AG09319 (cell line): ENCODE measurements around the gene PAXX.

Experiments used
- DNase-seq: peaks from one replicate; pipeline ENCODE4 v3.0.0-alpha.2; 2010; ENCODE audit warnings: low read depth; ENCODE audit errors: extremely low read depth
- TF ChIP-seq, protein P1 (sequence below): IDR thresholded peaks from 2 replicates; pipeline ENCODE4 v1.5.1; 2011; ENCODE audit warnings: low read depth, mild to moderate bottlenecking, inconsistent platforms, low read length, moderate library complexity

Gene PAXX

DNA sequence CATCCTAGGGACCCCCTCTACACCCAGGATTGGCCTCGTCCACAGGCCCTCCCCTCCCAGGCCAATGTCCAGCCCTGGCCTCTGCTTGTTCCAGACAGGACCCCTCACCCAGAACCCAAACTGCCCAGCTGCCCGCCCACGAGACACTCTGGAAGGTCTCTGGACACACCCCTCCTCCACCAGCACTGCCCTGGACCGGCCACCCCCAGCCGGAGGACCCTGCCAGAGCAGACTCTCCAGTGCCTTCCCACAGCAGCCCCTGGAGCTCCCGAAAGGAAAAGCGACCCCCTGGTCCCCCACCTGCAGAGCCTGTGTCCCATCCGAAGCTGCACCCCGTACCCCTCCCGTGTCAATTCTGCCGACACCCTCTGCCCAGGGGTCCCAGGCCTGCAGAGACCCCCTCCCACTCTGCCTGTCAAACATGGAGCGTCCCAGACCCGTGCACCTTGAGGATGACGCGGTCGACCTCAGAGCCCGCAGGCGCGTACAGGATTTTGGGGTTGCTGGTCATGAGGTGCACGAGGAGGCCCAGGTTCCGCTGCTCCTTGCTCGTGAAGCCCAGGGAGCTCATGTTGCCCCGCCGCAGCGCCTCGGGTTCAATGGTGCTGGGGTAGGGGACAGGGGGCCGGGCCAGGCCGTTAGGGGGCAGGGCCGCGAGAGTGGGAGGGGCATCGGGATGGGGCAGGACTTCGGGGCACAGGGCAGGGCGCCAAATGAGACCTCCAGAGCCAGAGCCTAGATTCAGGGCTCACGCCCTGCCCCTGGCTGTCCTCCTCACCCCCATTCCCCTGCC, 27.9 kb downstream of the PAXX start:
- DNase-seq, result no peak
- TF ChIP-seq, protein P1, sequence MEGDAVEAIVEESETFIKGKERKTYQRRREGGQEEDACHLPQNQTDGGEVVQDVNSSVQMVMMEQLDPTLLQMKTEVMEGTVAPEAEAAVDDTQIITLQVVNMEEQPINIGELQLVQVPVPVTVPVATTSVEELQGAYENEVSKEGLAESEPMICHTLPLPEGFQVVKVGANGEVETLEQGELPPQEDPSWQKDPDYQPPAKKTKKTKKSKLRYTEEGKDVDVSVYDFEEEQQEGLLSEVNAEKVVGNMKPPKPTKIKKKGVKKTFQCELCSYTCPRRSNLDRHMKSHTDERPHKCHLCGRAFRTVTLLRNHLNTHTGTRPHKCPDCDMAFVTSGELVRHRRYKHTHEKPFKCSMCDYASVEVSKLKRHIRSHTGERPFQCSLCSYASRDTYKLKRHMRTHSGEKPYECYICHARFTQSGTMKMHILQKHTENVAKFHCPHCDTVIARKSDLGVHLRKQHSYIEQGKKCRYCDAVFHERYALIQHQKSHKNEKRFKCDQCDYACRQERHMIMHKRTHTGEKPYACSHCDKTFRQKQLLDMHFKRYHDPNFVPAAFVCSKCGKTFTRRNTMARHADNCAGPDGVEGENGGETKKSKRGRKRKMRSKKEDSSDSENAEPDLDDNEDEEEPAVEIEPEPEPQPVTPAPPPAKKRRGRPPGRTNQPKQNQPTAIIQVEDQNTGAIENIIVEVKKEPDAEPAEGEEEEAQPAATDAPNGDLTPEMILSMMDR, result no peak

DNA sequence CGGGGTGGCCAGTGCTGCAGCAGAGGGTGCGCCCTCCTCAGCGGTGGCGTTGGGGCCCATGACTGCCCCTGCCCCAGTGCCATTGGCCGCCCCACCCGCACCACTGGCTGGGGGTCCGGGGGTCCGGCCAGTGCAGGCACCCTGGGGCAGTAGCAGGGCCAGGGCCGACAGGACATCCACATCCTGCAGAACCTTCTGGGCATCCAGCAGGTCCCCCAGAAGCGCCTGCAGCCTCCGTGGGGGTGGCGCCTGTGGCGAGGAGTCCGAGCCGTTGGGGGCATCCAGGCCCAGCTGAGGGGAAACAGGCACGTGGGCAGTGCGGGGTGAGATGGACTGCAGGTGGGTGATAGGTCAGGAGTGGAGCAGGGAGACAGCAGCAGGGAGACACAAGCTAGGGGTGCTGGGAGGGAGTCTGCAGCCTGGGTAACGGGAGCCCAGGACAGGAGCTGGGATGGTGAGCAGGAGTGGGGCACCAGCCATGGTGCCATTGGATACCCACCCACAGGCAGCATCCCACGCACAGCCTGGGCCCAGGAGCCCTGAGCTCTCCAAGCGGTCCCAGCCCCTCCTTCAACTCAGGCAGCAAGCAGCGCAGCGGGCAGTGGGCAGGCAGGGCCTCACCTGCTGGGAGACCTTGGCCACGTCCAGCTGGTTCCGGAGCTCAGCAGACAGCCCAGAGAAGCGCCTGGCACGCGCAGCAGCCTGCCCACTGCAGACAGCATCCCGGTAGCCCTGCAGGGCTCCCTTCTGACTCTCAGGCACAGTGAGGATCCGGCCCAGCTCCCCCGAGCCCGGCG, 28.7 kb downstream of the PAXX start:
- no peak for DNase-seq
- TF ChIP-seq, protein P1, result no peak

DNA sequence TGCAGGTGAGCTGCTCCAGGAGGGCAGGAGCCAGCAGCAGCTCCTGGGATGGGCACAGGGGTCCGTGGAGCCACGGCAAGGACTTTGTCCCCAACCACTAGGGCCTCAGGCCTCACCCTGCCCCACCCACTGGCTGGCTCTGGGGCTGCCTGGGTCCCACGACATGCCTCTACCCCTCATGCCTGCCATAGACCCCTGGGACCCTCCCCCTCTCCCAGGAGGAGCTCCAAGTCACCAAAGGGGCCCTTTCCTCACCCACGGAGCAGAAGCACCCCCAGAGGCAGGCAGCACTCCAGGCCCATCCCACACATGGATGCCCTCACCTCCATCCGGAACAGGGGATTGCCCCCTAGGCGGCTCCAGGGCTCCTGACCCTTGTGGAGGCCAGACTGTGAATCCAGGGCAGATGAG, 29.4 kb downstream of the PAXX start:
- TF ChIP-seq, protein P1, result no peak

DNA sequence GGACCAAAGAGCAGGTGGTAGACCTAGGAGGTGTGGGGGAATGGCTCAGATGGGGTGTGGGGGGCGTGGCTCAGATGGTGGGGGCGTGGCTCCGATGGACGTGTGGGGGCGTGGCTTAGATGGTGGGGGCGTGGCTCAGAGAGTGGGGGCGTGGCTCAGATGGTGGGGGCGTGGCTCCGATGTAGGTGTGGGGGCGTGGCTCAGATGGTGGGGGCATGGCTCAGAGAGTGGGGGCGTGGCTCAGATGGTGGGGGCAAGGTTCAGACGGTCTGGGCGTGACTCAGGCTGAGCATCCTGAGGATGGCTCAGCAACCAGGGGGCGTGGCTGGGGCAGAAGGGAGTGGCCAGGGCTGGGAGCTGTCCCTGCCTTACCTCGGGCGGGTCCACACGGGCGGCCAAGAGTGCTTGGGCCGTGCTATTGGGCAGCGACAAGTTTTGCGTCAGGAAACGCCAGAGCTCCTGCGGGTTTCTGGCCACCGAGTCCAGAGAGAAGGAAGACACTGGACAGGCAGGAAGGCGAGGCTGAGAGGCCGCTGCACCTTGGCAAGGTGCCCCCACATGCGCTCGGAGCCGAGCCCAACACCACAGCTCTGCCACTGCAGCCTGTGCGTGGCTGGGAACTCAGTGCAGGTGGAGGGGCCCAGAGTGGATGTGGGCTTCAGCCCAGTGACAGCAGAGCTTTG, 29.9 kb downstream of the PAXX start:
- DNase-seq, result no peak
- TF ChIP-seq, protein P1, result no peak

More for the DNA sequence above, 29.4 kb downstream of the PAXX start:
- DNase-seq, result no peak

DNA sequence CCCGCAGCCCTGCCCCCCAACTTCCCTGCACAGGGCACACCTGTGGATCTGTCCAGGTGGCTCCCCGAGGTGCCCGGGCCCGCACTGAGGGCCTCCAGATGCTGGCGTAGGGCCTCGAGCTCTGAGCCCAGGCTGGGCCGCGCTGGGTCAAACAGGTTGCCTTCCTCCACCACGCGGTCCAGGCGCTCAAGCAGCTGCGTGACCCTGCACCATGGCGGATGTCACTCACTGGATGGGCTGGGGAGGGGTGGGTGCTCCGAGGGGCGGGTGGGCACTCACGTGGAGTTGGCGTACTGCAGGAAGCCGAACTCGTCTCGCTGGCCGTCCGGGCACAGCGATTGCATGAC, 30.4 kb downstream of the PAXX start:
- TF ChIP-seq, protein P1, result no peak
- no peak for DNase-seq

DNA sequence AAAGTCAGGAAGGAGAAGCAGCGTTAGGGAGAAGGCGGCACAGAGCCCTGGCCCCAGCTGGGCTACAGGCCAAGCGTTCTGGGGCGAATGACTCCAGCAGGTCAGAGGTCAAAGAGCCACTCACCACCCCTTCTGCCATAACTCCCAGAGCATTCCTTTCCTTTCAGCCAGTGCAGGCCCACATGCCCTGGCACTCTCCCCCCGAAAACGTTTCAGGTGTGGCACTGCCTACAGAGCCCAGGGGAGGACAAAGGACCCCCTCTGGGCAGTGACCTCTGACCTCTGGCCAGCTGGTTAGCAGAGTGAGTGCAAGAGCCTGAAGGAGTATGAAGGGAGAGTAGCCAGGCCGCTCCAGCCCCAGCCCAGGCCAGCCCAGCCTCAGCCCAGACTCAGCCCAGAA, 30.9 kb downstream of the PAXX start:
- DNase-seq, result no peak
- TF ChIP-seq, protein P1, result no peak
